Neural crest cell (in vitro differentiated cells): ENCODE measurements around the gene SLC25A13. TPM values are rescaled to one million over a fixed set of nuclear protein-coding genes. Genes with fewer than 3 reads are reported as not detected.

ENCODE experiments used
- DNase-seq: peaks from one replicate; pipeline ENCODE4 v3.0.0; 2021; ENCODE audit warnings: low read depth, mixed read lengths, low spot score
- H3K27ac Mint-ChIP-seq: one replicate; pipeline ENCODE4 v1.8.0; 2021; ENCODE audit warnings: mild to moderate bottlenecking, mixed read lengths; ENCODE audit not compliant: unreplicated experiment
- H3K27me3 Mint-ChIP-seq: 2 replicates; pipeline ENCODE4 v1.8.0; 2021; ENCODE audit warnings: low read depth, mild to moderate bottlenecking, mixed read lengths
- H3K36me3 Mint-ChIP-seq: 2 replicates; pipeline ENCODE4 v1.8.0; 2021; ENCODE audit warnings: low read depth, mild to moderate bottlenecking, mixed read lengths
- H3K4me1 Mint-ChIP-seq: 2 replicates; pipeline ENCODE4 v1.8.0; 2021; ENCODE audit warnings: mixed read lengths
- H3K4me3 Mint-ChIP-seq: one replicate; pipeline ENCODE4 v1.8.0; 2021; ENCODE audit warnings: mild to moderate bottlenecking, mixed read lengths
- H3K9me3 Mint-ChIP-seq: 2 replicates; pipeline ENCODE4 v1.8.0; 2021; ENCODE audit warnings: mixed read lengths
- CTCF ChIP-seq: fragments of 200-600 bp; sonication (generic); conservative IDR thresholded peaks from 2 replicates; pipeline ENCODE4 v1.5.0; 2021; ENCODE audit warnings: antibody characterized with exemption, mild to moderate bottlenecking
- total RNA-seq: library from RNA; stranded (reverse); gene quantifications from 2 replicates; pipeline ENCODE4 v1.2.1, GENCODE V29; 2021

SLC25A13 gene
- total RNA-seq, 1 donor from 2014 or later, result 68.3 TPM

GRCh38 chr7:96355990-96356506, 34.1 kb upstream of the SLC25A13 start:
- Mint-ChIP-seq H3K27me3 (no peaks in the 10 kb centered on the region), H3K36me3 (no peaks in the 10 kb centered on the region), H3K9me3 (no peaks in the 10 kb centered on the region), H3K4me3 (no peak overlapping the region), H3K27ac (no peak overlapping the region), H3K4me1 (no peaks in the 10 kb centered on the region)
- no peak for DNase-seq
- no peak for TF ChIP-seq CTCF

GRCh38 chr7:96354881-96355280, 33.0 kb upstream of the SLC25A13 start:
- DNase-seq, result no peak
- H3K9me3 Mint-ChIP-seq, result no peaks in the 10 kb centered on the region
- H3K27ac Mint-ChIP-seq, result no peak overlapping the region
- TF ChIP-seq CTCF, result no peak
- no peaks in the 10 kb centered on the region for H3K27me3 Mint-ChIP-seq
- no peaks in the 10 kb centered on the region for H3K4me1 Mint-ChIP-seq
- no peak overlapping the region for H3K4me3 Mint-ChIP-seq
- no peaks in the 10 kb centered on the region for H3K36me3 Mint-ChIP-seq

GRCh38 chr7:96349572-96349971, 27.7 kb upstream of the SLC25A13 start:
- no peak for DNase-seq
- H3K27me3 Mint-ChIP-seq, result peaks cover 2% of the 10 kb centered on the region
- no peak overlapping the region for H3K27ac Mint-ChIP-seq
- H3K4me3 Mint-ChIP-seq, result no peak overlapping the region
- H3K4me1 Mint-ChIP-seq, result peaks cover 15% of the 10 kb centered on the region
- H3K36me3 Mint-ChIP-seq, result no peaks in the 10 kb centered on the region
- H3K9me3 Mint-ChIP-seq, result no peaks in the 10 kb centered on the region
- no peak for TF ChIP-seq CTCF

GRCh38 chr7:96347471-96347870, 25.6 kb upstream of the SLC25A13 start:
- peaks cover 15% of the 10 kb centered on the region for H3K4me1 Mint-ChIP-seq
- H3K9me3 Mint-ChIP-seq, result no peaks in the 10 kb centered on the region
- no peaks in the 10 kb centered on the region for H3K36me3 Mint-ChIP-seq
- no peak overlapping the region for H3K4me3 Mint-ChIP-seq
- H3K27ac Mint-ChIP-seq, result peak overlapping the region; percentile 52
- no peak for DNase-seq
- peaks cover 6% of the 10 kb centered on the region for H3K27me3 Mint-ChIP-seq
- no peak for TF ChIP-seq CTCF

GRCh38 chr7:96346293-96346953, 24.5 kb upstream of the SLC25A13 start:
- H3K4me1 Mint-ChIP-seq, result peaks cover 15% of the 10 kb centered on the region
- H3K27ac Mint-ChIP-seq, result no peak overlapping the region
- no peak for DNase-seq
- no peak overlapping the region for H3K4me3 Mint-ChIP-seq
- no peak for TF ChIP-seq CTCF
- H3K36me3 Mint-ChIP-seq, result no peaks in the 10 kb centered on the region
- H3K9me3 Mint-ChIP-seq, result no peaks in the 10 kb centered on the region
- peaks cover 14% of the 10 kb centered on the region for H3K27me3 Mint-ChIP-seq
